Left hindlimb (tissue), 1 donor: ENCODE results near the gene TLK1.
"Not testable (repeated sequence)": the region's sequence is repeated elsewhere in the genome, so short reads cannot be mapped to it uniquely, and the experiment has no call there.

Experiments
- DNase-seq: peaks from one replicate; pipeline ENCODE4 v3.0.0-alpha.2; 2018

The TLK1 gene

DNA sequence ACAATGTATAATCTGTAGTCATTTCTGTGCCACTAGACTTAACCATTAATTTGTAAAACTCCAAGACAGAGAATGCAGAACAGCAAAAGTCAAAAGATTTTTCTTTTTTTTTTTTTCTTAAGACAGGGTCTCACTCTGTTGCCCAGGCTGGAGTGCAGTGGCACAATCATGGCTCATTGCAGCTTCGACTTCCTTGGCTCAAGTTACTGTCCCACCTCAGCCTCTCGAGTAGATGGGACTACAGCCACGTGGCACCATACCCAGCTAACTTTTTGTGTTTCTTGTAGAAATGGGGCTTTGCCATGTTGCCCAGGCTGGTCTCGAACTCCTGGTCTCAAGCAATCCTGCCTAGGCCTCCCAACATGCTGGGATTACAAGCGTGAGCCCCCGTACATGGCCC lies 80.1 kb downstream of the TLK1 start:
- no peak for DNase-seq

DNA sequence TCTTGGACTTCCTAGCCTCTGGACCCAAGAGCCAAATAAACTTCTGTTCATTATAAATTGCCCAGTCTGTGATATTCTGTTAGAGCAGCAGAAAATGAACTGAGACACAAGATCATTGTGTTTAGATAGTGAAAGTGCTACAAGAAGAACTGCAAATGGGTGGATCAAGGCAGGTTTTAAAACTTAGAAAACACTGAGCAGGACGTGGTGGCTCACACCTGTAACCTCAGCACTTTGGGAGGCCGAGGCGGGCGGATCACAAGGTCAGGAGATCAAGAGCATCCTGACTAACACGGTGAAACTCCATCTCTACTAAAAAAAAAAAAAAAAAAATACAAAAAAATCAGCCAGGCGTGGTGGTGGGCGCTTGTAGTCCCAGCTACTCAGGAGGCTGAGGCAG lies 84.3 kb downstream of the TLK1 start:
- not testable (repeated sequence) for DNase-seq

DNA sequence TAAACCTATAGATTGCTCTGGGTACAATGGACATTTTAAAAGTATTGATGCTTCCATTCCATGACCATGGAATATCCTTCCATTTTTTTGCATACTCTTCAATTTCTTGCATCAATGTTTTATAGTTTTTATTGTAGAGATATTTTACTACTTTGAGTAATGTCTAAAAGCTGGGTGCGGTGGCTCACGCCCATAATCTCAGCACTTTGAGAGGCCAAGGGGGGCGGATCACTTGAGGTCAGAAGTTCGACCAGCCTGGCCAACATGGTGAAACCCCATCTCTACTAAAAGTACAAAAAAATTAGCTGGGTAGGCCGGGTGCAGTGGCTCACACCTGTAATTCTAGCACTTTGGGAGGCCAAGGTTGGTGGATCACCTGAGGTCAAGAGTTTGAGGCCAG lies 88.5 kb downstream of the TLK1 start:
- no peak for DNase-seq

DNA sequence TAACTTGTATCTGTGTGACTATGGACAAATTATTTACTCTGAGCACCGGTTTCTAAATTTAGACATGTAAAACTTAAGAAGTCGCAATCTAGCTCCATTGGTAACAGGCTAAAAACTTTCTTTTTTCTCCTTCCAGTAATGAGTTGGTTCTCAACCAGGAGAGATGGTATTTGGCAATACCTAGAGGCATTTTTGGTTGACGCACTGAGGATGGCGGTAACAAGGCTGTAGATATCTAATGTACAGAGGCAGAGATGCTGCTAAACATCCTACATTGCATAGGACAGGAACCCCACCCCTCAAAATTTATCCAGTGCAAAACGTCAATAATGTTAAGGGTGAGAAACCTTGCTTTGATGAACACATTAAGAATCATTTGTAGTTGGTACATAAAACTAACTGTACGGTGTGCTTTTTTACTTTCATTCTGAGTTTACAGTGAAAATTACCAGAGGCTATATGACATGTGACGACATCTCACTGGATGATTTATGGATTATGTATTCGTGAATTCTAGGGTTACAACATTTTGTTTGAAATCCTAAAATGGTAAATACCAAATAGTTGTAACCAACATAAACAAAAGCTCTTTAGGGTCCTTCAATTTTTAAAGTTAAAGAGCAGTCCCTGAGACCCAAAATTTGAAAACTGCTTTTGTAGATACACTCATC lies 91.3 kb downstream of the TLK1 start:
- no peak for DNase-seq

DNA sequence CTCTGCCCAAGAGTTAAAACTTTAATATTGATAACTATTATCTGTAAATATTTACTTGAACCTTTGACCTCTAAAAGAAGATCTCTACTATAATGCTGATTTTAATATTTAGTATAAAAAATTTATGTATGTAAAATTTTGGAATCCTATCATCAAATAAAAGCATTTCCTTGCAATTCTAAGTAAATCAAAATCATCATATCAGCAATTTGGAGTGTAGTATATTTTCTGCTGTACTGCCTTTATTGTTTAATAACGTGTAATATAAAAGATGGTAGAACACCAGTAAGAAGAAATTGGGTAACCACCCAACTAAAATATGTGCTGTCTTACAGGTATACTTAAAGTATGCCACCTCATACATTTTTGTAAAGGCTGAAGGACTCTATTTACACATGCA lies 94.6 kb downstream of the TLK1 start:
- DNase-seq: no peak

DNA sequence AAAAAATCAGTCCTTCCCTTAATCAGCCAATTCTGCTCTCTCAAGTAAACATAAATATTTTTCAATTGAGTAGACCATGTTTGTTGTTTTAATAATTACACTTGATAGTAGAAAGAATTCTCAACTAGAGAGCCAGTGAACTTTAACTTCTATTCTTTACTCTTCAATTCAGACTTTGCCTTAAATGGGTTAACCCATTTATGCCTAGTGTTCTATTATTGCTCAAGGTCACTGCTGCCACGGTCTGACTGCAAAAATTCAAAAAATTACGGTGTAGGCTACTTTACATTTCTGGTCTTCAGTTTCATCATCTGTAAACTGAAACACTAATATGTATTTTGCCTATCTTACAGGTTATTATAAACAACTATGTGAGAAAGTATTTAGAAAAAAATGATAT lies 103.1 kb downstream of the TLK1 start:
- no peak for DNase-seq

DNA sequence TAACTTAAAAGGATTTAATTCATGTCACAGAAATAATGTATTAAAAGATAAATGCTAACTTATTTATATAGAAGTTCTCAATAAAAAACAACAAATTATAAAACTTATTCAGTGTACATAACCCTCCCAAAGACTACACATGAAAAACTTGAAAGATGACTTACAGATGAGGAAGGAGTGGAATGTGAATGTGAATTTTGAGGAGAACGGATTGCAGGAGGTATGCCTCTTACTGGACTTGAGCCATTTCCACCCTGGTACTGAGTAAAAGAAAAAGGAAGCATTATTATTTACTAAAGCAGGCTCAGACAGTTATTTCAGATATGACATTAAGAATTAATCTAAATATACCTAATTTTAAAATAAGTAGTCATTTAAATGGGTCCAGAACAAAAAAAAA lies 104.4 kb downstream of the TLK1 start:
- no peak for DNase-seq

DNA sequence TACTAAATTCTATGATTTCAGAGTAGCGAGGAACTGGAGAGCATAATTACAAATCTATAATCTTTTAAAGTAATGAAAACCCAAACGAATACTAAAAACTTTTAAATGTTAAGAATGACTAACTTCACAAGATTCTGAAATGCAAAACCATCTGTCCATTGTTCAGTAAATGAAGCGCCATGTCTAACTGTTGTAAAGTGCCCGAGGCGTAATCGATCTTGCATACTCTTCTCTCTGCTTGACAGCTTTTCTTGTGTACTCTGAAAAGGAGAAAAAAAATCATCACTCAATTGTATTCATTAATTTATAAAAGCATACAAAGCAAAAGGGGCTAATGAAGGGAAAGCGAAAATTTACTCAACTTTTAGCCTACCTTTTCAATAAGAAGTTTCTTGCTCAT lies 111.0 kb downstream of the TLK1 start:
- no peak for DNase-seq

DNA sequence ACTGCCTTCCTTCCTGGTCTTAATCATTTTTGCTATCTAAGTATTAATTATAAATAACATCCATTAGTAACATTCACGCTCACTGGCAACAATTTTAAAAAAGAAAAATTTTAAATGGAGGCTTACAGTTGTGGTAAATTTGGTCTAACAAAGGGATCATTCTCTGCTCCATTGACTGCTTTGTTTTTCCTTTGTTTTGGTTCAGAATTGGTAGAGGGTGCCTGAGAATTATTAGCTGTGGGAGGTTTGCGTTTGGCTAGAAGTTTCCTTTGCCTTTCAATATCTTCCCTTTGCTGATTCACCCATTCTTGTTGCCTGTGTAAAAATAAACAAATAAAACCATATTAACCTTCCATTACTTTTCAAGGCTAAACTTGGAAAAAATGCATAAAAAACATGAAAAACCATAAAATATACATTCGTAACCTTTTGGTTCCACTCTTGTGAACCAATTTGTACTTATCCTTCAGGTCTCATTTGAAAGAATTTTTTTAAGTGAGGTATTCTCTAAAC lies 114.6 kb downstream of the TLK1 start:
- no peak for DNase-seq

DNA sequence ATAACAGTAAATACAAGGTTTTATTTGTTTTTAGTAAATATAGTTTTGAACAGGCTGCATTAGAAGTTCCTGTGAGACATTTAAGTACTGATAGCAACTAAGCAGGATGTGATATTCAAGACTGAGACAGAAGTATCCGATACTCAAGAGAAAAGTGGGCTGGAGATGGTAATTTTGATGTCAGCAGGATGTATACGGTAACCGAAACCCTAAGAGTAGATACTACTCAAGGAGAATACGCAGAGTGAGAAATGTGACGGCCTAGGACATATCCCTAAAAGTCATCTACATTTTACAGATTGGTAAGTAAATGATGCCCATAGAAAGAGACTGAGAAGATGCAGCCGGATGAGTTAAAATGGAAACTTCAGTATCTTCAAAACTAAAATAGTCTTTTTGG lies 116.3 kb downstream of the TLK1 start:
- no peak for DNase-seq

DNA sequence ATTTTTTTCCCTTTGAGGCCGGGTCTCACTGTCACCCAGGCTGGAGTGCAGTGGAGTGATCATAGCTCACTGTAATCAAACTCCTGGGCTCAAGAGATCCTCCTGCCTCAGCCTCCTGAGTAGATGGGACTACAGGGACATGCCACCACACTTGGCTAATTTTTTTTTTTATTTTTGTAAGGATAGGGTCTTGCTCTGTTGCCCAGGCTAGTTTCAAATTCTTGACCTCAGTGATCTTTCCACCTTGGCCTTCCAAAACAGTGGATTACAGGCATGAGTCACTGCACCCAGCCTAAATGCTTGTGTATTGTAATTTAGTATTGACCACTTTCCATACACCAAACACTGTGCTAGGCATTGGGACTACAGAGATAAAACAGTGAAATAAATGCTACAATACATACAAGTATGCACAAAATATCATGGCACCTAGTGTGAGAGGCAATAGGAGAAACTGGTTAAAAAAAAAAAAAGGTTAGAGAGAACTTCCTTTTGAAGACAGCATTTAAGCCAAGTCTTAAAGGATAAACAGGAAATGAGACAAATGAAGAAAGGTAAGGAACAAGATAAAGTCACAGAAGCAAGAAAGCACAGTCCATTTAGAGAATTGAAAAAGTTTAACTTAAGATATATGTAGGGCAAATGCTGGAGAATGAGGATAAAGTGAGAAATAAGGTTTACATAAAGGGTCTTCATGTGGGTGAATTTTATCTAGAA lies 118.3 kb downstream of the TLK1 start:
- DNase-seq: no peak

DNA sequence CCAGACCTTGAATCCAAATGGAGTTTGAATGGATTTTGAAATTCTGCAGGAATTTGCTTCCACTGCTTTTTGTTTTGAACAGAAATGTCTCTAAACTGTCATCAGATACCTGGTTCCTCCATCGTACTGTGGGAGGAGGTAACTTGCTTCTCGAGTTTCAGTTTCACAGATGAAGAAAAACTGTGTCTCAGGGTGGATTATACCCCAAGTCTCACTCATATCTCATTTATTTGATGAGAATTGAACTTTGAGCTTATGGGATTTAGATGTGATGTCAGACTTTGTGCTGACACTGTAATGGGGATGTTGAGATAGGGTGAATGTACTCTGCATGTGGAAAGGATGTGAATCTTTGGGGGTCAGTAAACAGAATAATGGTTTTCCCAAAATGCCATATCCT lies 124.2 kb downstream of the TLK1 start:
- no peak for DNase-seq

DNA sequence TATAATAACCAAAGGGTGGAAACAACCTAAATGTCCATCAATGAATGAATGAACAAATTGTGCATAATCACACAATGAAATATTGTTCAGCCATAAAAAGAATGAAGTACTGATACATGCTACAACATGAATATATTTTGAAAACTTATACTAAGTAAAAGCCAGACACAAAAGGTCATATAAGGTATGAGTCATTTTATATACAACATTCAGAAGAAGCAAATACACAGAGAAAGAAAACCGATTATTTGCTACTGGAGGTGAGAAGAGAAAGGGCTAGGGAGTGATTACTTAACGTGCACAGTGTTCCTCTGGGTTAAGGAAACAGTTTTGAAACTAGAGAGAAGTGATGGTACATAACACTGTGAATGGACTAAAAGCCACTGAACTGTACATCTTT lies 126.4 kb downstream of the TLK1 start:
- no peak for DNase-seq

DNA sequence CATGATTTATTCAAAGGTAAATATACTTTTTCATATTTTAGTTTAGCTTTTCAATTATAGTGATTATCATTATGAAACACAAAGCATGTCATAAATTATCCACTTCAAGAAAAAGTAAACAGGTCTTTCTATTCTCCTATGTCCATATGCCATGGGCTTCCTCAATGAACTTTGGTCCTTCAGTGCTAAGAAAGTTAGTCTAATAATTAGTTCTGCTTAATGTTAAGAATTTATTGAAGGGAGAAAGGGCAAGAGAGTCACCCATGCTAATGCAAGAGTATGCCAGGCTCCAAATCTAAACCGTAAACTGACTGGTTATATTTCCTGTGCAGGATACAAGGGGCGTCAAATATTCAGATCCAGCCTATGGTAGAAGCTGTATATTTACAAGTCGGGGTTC lies 135.5 kb downstream of the TLK1 start:
- DNase-seq: no peak

DNA sequence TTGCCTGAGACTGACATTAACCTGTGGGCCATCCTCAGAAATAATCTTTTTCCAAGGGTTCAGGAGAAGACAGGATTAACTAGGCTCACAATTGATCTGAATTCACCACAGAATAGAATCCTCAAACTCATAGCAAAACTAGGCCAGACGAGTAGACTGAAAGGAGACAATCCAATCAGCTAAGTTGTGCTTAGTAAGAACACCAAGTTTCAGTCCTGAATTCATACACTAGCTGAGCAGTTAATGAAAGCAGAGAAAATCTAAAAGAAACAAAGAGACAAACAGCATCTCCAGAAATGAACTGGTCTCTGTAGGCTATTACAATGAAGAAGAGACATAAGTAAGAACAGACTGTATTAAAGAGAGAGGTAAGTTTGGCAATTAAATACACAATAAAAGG lies 142.2 kb downstream of the TLK1 start:
- DNase-seq: no peak

DNA sequence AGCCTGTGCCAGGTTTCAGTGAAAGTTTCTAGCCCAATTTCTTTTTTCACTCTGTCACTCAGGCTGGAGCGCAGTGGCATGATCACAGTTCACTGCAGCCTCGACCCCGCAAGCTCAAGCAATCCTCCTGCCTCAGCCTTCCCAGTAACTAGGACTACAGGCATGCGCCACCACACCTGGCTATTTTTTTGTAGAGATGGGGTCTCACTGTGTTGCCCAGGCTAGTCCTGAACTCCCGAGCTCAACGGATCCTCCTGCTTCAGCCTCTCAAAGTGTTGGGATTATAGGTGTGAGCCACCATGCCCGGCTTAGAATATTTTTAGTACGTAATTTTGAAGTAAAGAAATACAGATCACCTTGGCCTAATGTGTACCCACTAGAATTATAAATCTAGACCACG lies 144.6 kb downstream of the TLK1 start:
- DNase-seq: no peak

DNA sequence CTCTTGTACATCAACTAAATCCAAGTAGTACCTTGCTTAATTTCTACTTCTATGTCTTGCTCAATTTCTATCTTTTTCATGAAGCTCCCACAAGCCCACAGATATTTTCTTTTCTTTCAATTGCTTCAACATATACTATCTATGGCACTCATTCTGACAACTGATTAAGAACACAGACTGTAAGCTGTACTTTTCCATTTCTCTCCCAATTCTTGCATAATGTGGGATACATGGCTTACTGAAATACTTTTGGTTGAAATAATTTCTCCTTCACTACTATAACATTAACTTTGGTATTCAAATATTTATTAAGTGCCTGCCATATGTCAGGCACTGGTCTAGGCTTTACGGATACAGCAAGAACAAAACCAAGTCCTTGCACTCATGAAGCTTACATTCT lies 146.8 kb downstream of the TLK1 start:
- no peak for DNase-seq

DNA sequence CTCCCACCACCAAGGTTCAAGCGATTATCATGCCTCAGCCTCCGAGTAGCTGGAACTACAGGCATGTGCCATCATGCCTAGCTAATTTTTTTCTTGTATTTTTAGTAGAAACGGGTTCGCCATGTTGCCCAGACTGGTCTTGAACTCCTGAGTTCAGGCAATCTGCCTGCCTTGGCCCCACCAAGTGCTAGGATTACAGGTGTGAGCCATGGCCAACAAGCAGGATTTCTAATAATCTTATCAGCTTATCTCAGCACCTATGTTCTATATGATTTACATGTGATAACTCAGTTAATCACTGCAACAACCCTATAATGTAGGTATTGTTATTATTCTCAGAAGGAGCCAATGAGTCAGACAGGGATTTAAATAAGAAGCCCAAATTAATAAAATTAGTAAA lies 151.3 kb downstream of the TLK1 start:
- DNase-seq: no peak

DNA sequence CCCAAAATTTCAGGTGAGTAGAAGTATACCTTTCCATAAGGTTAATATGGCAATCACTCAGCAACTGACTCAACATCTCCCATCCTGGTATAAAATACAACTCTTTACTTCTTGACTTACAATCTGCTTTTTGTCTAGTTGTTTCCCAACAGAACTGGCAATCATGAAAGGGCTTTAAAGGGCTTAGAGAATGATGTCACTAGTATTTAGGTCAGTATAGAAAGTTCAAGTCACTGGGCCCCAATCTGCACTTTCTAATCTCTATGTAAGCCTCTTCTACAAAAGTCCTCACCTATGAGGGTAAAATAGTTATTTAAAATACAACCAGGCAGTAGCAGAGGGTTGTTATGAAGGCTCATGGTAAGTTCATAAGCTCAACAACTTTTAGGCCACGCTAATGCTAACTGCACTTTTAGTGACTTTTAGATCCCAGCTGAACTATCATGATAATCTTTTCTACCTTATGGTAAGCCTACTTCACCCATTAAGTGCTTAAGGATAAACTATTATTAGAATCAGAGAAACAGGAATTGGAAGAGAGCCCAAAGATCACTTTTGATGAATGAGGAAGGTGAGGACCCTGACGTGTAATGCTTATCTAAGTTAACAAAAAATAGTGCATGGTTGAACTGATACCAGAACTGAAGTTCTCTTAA lies 152.0 kb downstream of the TLK1 start:
- no peak for DNase-seq

DNA sequence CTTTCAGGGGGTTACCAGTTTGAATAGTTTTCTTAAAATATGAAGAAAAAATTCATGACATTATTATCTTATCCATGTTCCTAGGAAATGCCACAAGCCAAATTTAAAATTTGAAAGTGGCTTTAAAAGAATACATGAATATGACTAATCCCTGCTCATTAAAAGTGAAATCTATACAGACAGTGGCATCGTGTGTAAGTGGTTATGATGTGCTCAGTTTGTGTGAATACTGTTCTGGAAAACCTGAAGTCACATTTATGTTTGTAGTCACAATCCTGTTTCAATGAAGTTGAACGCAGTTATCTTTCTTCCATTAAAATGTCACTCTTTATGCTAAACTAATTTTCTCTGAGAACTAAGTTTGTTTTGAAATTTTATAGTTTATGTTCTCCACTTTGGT lies 155.9 kb downstream of the TLK1 start:
- no peak for DNase-seq

DNA sequence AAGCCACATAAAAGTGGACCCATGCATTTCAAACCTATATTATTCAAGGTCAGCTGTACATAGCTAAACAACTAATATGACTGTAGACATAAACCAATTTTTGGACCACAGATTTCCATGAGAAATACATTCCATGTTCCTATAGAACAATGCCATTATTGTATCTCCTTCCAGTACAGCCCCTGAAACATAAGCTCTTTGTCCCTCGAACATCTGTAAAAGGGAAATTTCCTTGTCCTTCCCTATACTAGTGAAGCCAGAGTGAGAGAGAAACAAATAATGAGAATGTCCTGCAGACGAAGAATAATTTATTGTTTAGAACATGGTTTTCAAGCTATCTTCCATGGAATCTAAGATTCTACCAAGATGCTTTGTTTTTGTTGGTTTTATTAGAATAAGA lies 156.3 kb downstream of the TLK1 start:
- no peak for DNase-seq

DNA sequence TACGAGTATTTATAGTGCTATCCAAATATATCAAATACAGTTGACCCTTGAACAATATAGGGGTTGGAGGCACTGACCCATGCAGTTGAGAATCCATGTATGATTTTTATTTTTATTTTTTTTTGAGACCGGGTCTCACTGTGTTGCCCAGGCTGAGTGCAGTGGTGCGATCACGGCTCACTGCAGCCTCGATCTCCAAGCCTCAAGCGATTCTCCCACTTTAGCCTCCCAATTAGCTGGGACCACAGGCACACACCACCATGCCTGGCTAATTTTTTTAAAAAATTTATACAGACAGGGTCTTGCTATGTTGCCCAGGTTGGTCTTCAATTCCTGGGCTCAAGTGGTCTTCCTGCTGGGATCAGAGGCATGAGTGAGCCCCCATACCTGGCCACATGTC lies 161.0 kb downstream of the TLK1 start:
- DNase-seq: no peak

DNA sequence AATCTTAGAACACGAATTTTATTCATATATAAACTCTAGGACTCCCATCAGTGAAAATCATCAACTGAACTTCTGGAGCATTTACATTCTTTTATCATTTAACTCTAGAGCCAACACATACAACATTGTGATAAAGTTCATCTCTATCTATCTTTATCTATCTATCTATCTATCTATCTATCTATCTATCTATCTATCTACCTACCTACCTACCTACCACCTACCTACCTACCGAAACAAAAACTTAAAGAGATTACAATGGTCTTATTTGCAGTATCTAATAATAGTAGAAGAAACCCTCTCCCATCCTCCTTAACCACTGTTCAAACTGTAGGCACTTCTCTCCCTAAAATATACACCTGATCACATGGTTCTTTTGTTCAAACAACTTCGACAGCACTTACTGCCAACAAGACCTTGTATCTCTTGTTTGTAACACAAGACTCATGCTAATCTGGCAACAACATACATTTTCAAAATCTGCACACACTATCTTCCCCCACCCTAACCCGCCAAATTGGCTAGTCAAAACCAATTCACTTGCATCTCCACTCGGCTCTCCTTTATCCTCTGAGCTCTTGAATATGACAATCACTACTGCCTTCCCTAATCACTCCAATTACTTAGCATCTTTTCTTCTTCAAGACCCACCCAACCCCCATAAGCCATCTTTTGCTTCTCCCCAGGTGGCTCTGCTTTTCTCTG lies 162.6 kb downstream of the TLK1 start:
- DNase-seq: no peak

DNA sequence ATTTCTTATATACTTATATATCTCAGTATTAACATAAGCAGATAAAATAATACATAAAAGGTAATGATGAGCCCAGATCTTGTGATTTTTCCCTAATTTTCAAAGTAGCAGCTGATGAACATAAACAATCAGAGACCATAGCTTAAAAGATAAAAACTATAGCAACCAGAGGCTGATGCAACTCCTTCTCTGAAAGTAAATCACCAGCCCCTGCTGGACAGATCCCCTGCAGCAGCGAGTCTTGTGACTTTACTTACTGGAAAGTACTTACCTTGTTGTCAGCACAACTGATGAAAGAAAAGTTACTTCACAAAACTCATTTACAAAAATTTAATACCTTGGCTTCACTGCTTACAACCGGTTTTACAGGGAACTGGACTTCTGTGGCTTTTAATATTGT lies 164.4 kb downstream of the TLK1 start:
- DNase-seq: no peak
